Activated naive CD4-positive, alpha-beta T cell treated with anti-CD3 and anti-CD28 coated beads, Interleukin-2, amount 10 ng/mL, durations not matched to agents 7 days and 5 days (primary cell): ENCODE data around the gene EXOC4.

Experiments
- CTCF ChIA-PET: fragments of 350-600 bp; sonication (Branson Sonifier 250); formaldehyde crosslinking; loops from one replicate; lab custom pipeline; 2021; ENCODE audit warnings: antibody characterized with exemption; lab: Charles Lee
- DNase-seq: peaks from one replicate; pipeline ENCODE4 v3.0.0-alpha.2; 2020
- H3K27ac Mint-ChIP-seq: one replicate; pipeline ENCODE4 v1.8.0; 2021; ENCODE audit warnings: mild to moderate bottlenecking, moderate library complexity, mixed read lengths
- H3K27me3 Mint-ChIP-seq: one replicate; pipeline ENCODE4 v1.8.0; 2021; ENCODE audit warnings: mild to moderate bottlenecking, mixed read lengths
- H3K36me3 Mint-ChIP-seq: one replicate; pipeline ENCODE4 v1.8.0; 2021; ENCODE audit warnings: mixed read lengths
- H3K4me1 Mint-ChIP-seq: one replicate; pipeline ENCODE4 v1.8.0; 2021; ENCODE audit warnings: mixed read lengths
- H3K4me3 Mint-ChIP-seq: one replicate; pipeline ENCODE4 v1.8.0; 2021; ENCODE audit warnings: mild to moderate bottlenecking, moderate library complexity, mixed read lengths
- H3K9me3 Mint-ChIP-seq: one replicate; pipeline ENCODE4 v1.8.0; 2021; ENCODE audit warnings: mixed read lengths

Gene EXOC4

GRCh38 chr7:134031835-134032617 lies 779.1 kb downstream of the EXOC4 start:
- H3K27ac Mint-ChIP-seq = no peak overlapping the region

DNA sequence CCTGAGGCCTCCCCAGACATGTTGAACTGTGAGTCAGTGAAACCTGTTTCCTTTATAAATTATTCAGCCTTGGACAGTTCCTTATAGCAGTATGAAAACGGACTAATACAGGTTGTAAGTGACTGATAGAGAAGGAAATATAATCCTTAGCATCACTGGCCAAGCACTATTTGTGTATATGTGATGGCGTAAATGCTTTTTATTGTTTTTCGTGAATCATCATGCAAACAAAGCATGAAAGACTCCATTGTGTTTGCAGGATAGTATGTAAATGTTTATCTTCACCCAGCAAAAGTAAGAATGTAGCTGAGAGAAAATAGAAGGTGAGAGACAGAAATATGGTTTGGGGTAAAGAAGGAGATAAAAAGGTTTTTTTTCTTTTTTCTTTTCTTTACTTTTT lies 781.8 kb downstream of the EXOC4 start:
- no peak for DNase-seq
- CTCF ChIA-PET = no interaction called here
- Mint-ChIP-seq H3K27ac (no peak overlapping the region), H3K4me1 (no peaks in the 10 kb centered on the region), H3K4me3 (no peak overlapping the region), H3K36me3 (no peaks in the 10 kb centered on the region), H3K9me3 (no peaks in the 10 kb centered on the region), H3K27me3 (no peaks in the 10 kb centered on the region)

More at GRCh38 chr7:134031835-134032617, 779.1 kb downstream of the EXOC4 start:
- Mint-ChIP-seq H3K9me3 (no peaks in the 10 kb centered on the region), H3K4me3 (no peak overlapping the region), H3K4me1 (no peaks in the 10 kb centered on the region), H3K27me3 (no peaks in the 10 kb centered on the region), H3K36me3 (no peaks in the 10 kb centered on the region)
- DNase-seq = no peak
- CTCF ChIA-PET = interaction anchor here (1.0 kb wide), 1 partner anchor 1366 kb away, joined by 3 read pairs; no protein-coding TSS in a partner anchor

GRCh38 chr7:134037991-134038390 lies 785.1 kb downstream of the EXOC4 start:
- no peak for DNase-seq
- Mint-ChIP-seq H3K36me3 (no peaks in the 10 kb centered on the region), H3K4me3 (no peak overlapping the region), H3K4me1 (no peaks in the 10 kb centered on the region), H3K27me3 (no peaks in the 10 kb centered on the region), H3K9me3 (no peaks in the 10 kb centered on the region), H3K27ac (no peak overlapping the region)
- CTCF ChIA-PET = no interaction called here

- H3K4me1 Mint-ChIP-seq = no peaks in the 10 kb centered on the region
- CTCF ChIA-PET = no interaction called here
- no peak overlapping the region for H3K27ac Mint-ChIP-seq
- H3K4me3 Mint-ChIP-seq = no peak overlapping the region
- no peaks in the 10 kb centered on the region for H3K36me3 Mint-ChIP-seq
- H3K9me3 Mint-ChIP-seq = no peaks in the 10 kb centered on the region
- no peaks in the 10 kb centered on the region for H3K27me3 Mint-ChIP-seq
- no peak for DNase-seq
Observed at GRCh38 chr7:134040988-134041387, 788.1 kb downstream of the EXOC4 start.

DNA sequence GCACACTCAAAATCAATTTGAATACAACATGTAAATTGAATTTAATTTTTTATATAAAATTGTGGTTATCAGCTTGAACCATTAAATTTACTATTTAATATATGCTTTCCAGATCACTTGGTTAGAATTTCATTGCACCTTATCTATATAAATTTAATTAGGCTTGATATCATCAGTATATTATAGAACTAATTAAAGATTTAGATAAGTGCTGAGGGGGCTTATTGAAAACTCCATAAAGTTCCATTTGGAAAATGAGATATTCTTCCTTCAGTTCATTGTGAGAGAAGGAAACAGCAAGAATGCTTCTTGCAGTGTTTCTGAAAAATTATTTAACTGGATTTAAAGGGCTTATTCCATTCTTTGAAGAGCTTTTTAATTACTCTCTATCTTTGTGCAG lies 788.6 kb downstream of the EXOC4 start:
- no peak for DNase-seq
- H3K9me3 Mint-ChIP-seq = no peaks in the 10 kb centered on the region
- no peaks in the 10 kb centered on the region for H3K27me3 Mint-ChIP-seq
- no peaks in the 10 kb centered on the region for H3K4me1 Mint-ChIP-seq
- H3K4me3 Mint-ChIP-seq = no peak overlapping the region
- H3K27ac Mint-ChIP-seq = no peak overlapping the region
- CTCF ChIA-PET = no interaction called here
- no peaks in the 10 kb centered on the region for H3K36me3 Mint-ChIP-seq

GRCh38 chr7:134042307-134042706 lies 789.4 kb downstream of the EXOC4 start:
- no peaks in the 10 kb centered on the region for H3K4me1 Mint-ChIP-seq

GRCh38 chr7:134044682-134045081 lies 791.8 kb downstream of the EXOC4 start:
- H3K27ac Mint-ChIP-seq = no peak overlapping the region
- H3K9me3 Mint-ChIP-seq = no peaks in the 10 kb centered on the region
- H3K4me1 Mint-ChIP-seq = no peaks in the 10 kb centered on the region
- CTCF ChIA-PET = no interaction called here
- DNase-seq = no peak
- no peak overlapping the region for H3K4me3 Mint-ChIP-seq
- H3K27me3 Mint-ChIP-seq = no peaks in the 10 kb centered on the region
- H3K36me3 Mint-ChIP-seq = no peaks in the 10 kb centered on the region

More at GRCh38 chr7:134042307-134042706, 789.4 kb downstream of the EXOC4 start:
- Mint-ChIP-seq H3K27me3 (no peaks in the 10 kb centered on the region), H3K9me3 (no peaks in the 10 kb centered on the region), H3K27ac (no peak overlapping the region), H3K36me3 (no peaks in the 10 kb centered on the region), H3K4me3 (no peak overlapping the region)
- no peak for DNase-seq
- CTCF ChIA-PET = no interaction called here

GRCh38 chr7:134045716-134046115 lies 792.8 kb downstream of the EXOC4 start:
- CTCF ChIA-PET = interaction anchor here (0.6 kb wide), 1 partner anchor 703 kb away, joined by 3 read pairs; no protein-coding TSS in a partner anchor
- no peak for DNase-seq
- no peak overlapping the region for H3K4me3 Mint-ChIP-seq
- no peak overlapping the region for H3K27ac Mint-ChIP-seq
- no peaks in the 10 kb centered on the region for H3K27me3 Mint-ChIP-seq
- no peaks in the 10 kb centered on the region for H3K4me1 Mint-ChIP-seq
- H3K9me3 Mint-ChIP-seq = no peaks in the 10 kb centered on the region
- H3K36me3 Mint-ChIP-seq = no peaks in the 10 kb centered on the region

- H3K4me1 Mint-ChIP-seq = no peaks in the 10 kb centered on the region
- H3K27ac Mint-ChIP-seq = no peak overlapping the region
- H3K36me3 Mint-ChIP-seq = no peaks in the 10 kb centered on the region
- no peak overlapping the region for H3K4me3 Mint-ChIP-seq
- CTCF ChIA-PET = no interaction called here
- no peak for DNase-seq
- H3K27me3 Mint-ChIP-seq = no peaks in the 10 kb centered on the region
- no peaks in the 10 kb centered on the region for H3K9me3 Mint-ChIP-seq
Observed at GRCh38 chr7:134046594-134047128, 793.8 kb downstream of the EXOC4 start.

DNA sequence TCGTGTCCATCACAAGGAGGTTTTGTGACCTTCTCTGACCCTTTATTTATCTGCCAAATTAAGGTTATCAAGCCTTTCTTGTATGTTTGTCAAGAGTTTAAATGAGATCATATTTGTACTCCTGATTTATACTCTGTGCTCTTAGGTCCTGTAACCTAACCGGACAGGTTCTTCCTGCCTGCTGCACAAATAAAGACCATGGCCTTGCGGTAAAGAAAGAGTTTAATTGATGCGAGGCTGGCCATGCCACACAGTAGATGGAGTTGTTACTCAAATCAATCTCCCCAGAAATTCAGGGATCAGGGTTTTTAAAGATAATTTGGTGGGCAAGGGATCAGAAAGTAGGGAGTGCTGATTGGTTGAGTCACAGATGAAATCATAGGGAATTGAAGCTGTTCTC lies 794.8 kb downstream of the EXOC4 start:
- Mint-ChIP-seq H3K36me3 (no peaks in the 10 kb centered on the region), H3K9me3 (no peaks in the 10 kb centered on the region), H3K27ac (no peak overlapping the region), H3K27me3 (no peaks in the 10 kb centered on the region), H3K4me1 (no peaks in the 10 kb centered on the region), H3K4me3 (no peak overlapping the region)
- no peak for DNase-seq
- CTCF ChIA-PET = no interaction called here

DNA sequence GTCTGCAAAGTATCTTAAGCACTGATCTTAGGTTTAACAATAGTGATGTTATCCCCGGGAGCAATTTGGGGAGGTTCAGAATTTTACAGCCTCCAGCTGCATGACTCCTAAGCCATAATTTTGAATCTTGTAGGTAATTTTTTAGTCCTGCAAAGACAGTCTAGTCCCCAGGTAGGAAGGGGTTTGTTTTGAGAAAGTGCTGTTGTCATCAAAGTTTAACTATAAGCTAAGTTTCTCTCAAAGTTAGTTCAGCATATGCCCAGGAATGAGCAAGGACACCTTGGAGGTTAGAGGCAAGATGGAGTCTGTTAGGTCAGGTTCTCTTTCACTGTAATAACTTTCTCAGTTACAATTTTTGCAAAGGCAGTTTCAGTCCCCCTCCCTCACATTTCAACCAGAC lies 795.3 kb downstream of the EXOC4 start:
- CTCF ChIA-PET = no interaction called here
- Mint-ChIP-seq H3K27me3 (no peaks in the 10 kb centered on the region), H3K4me3 (no peak overlapping the region), H3K9me3 (no peaks in the 10 kb centered on the region), H3K4me1 (no peaks in the 10 kb centered on the region), H3K27ac (no peak overlapping the region), H3K36me3 (no peaks in the 10 kb centered on the region)
- DNase-seq = no peak

DNA sequence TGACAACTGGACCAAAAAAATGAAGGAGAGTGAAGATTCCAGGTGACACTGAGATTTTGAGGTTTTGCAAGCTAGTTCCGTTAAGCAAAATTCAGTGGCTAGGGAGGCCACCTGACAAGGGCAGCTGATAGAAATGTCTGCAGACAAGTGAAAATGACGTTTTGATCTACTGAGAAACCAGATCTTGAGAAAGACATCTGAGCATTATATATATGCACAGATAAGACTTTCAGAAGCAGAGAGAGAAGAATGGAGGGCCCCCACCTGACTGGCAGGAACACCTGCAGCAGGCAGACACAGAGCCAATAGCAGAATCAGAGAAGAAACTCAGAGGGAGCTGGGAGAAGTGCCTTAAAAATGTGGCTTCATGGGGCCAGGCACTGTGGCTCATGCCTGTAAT lies 798.1 kb downstream of the EXOC4 start:
- DNase-seq = no peak
- CTCF ChIA-PET = no interaction called here
- H3K4me1 Mint-ChIP-seq = no peaks in the 10 kb centered on the region
- H3K27ac Mint-ChIP-seq = no peak overlapping the region
- H3K27me3 Mint-ChIP-seq = no peaks in the 10 kb centered on the region
- H3K36me3 Mint-ChIP-seq = no peaks in the 10 kb centered on the region
- H3K4me3 Mint-ChIP-seq = no peak overlapping the region
- no peaks in the 10 kb centered on the region for H3K9me3 Mint-ChIP-seq

DNA sequence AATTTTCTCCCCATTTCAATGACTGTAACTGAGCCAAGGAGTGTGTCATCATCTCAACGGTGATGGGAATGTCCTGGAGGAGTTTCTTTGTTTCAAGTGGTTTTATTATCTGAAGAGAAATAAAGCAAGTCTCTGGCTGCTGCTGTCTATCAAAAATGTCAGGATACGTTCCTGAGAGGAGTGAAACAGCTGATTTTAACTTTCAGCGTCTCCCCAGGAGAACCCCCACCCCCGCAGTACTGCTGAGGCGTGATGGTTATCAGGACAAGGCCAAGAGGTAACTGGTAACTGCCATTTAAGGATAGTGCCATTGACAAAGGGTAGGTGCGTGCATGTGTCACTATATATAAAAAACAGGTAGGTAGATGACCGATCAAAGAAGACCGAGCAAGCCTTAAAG lies 803.9 kb downstream of the EXOC4 start:
- Mint-ChIP-seq H3K36me3 (no peaks in the 10 kb centered on the region), H3K4me1 (no peaks in the 10 kb centered on the region), H3K9me3 (no peaks in the 10 kb centered on the region), H3K27me3 (no peaks in the 10 kb centered on the region), H3K4me3 (no peak overlapping the region), H3K27ac (no peak overlapping the region)
- CTCF ChIA-PET = no interaction called here
- no peak for DNase-seq

DNA sequence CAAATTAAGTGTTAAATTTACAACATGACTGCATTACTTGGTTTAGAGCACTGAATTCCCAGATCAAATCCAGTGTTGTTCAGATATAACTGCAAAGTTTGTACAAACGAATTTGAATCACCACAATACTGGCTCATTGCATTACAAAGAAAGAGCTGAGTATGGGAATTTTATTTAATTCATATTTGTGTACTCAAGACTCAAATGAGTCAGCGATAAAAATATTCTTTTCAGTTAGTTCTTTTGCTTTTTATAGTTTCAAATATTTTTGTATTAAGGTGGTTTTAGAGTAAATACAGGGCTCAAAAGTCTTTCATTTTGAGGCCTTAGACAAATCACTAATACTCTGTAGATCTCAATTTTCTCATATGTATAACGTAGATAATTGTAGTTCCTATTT lies 805.6 kb downstream of the EXOC4 start:
- DNase-seq = no peak
- Mint-ChIP-seq H3K27ac (no peak overlapping the region), H3K36me3 (no peaks in the 10 kb centered on the region), H3K4me3 (no peak overlapping the region), H3K4me1 (no peaks in the 10 kb centered on the region), H3K27me3 (no peaks in the 10 kb centered on the region), H3K9me3 (no peaks in the 10 kb centered on the region)
- CTCF ChIA-PET = no interaction called here

DNA sequence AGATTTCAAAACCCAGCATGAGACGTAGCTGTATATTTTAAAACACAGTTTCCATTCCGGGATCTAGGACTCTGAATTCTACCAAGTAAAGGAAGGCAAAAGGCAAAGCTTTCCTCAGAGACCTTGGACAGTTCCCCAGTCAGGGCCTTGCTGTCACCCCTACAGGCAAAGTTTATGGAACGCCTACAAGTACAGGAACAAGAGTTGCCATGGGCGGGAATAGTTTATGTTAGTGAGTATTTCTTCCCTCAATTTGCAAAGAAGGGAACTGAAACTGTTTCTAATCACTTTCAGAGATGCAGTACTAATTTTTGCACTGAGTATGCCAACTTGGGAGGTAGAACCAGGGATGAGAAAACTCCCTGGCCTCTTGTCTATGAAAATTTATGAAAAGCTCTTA lies 806.1 kb downstream of the EXOC4 start:
- Mint-ChIP-seq H3K27ac (no peak overlapping the region), H3K9me3 (no peaks in the 10 kb centered on the region), H3K27me3 (no peaks in the 10 kb centered on the region), H3K4me3 (no peak overlapping the region), H3K36me3 (no peaks in the 10 kb centered on the region), H3K4me1 (no peaks in the 10 kb centered on the region)
- CTCF ChIA-PET = no interaction called here
- no peak for DNase-seq
